OCI-LY3 (cell line): ENCODE data around the gene ARHGEF38.

Experiments
- CTCF ChIP-seq: fragments of 200-600, 300-600 bp; sonication (generic); IDR thresholded peaks from 2 replicates; pipeline ENCODE4 v1.5.1; 2014; ENCODE audit warnings: antibody characterized with exemption, low read length, low read depth
- EZH2phosphoT487 ChIP-seq: fragments of 200-600 bp; shearing (Covaris generic); IDR thresholded peaks from 2 replicates; pipeline ENCODE4 v1.6.1; 2018; ENCODE audit warnings: antibody characterized with exemption, mixed run types, low read depth

GRCh38 chr4:105569866-105570236 is 17.4 kb downstream of the ARHGEF38 start:
- TF ChIP-seq CTCF (no peak), EZH2phosphoT487 (no peak)
